Epithelial cell of esophagus (primary cell): Measurements from ENCODE around the gene PARM1.
"Not testable (repeated sequence)": the region's sequence is repeated elsewhere in the genome, so short reads cannot be mapped to it uniquely, and the experiment has no call there.

Experiments
- DNase-seq: peaks from one replicate; pipeline ENCODE4 v3.0.0; 2010; ENCODE audit warnings: low read depth
- H3K4me3 ChIP-seq: 2 replicates; pipeline ENCODE4 v1.5.1; 2011; ENCODE audit warnings: mild to moderate bottlenecking, low read length, control low read depth
- TF ChIP-seq, protein P1 (sequence below): IDR thresholded peaks from 2 replicates; pipeline ENCODE4 v1.5.1; 2011; ENCODE audit warnings: low read depth, mild to moderate bottlenecking, low read length, control low read depth, inconsistent platforms; ENCODE audit not compliant: insufficient read depth; ENCODE audit errors: missing control alignments

PARM1 gene

DNA sequence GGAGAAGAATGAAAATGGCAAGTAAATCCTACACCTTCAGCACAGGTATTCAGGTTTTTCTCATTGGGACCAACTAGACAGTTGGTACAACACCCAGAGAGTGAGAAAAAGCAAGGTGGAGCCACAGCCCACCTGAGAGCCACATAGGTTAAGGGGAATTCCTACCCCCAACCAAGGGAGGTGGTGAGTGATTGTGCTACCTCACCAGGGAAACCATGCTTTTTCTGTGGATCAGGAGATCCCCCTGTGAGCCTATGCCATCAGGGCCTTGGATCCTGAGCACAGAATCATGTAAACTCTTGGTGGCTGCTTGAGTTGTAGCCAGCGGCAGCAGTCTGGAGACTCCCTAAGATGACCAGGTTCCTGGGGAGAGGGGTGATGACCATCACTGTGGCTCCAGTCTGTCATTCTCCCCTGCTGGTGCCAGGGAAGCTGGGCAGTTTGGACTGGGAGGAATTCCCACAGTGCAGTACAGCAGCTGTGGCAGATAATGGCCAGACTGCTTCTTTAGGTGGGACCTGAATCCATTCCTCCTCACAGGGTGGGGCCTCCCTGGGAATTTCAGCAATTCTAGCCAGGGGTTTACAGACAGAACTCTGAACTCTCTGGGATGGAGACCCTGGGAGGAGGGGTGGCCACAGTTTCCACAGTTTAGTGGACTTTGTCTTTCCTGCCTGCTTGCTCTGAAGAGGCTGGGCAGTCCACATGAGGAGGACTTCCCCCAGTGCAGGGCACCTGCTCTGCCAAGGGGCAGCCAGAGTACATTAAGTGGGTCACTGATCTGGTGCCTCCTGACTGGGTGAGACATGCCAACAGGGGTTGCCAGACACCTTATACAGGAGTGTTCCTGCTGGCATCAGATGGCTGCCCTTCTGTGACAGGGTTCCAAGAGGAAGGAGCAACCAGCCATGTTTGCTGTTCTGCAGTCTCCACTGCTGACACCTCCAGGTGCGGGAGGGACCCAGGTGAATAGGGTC, 43.2 kb downstream of the PARM1 start:
- DNase-seq: no peak
- H3K4me3 ChIP-seq: no peak overlapping the region
- TF ChIP-seq, protein P1, sequence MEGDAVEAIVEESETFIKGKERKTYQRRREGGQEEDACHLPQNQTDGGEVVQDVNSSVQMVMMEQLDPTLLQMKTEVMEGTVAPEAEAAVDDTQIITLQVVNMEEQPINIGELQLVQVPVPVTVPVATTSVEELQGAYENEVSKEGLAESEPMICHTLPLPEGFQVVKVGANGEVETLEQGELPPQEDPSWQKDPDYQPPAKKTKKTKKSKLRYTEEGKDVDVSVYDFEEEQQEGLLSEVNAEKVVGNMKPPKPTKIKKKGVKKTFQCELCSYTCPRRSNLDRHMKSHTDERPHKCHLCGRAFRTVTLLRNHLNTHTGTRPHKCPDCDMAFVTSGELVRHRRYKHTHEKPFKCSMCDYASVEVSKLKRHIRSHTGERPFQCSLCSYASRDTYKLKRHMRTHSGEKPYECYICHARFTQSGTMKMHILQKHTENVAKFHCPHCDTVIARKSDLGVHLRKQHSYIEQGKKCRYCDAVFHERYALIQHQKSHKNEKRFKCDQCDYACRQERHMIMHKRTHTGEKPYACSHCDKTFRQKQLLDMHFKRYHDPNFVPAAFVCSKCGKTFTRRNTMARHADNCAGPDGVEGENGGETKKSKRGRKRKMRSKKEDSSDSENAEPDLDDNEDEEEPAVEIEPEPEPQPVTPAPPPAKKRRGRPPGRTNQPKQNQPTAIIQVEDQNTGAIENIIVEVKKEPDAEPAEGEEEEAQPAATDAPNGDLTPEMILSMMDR: no peak

GRCh38 chr4:74982546-74983252, 49.8 kb downstream of the PARM1 start:
- TF ChIP-seq, protein P1: no peak
- H3K4me3 ChIP-seq: no peak overlapping the region
- DNase-seq: no peak

DNA sequence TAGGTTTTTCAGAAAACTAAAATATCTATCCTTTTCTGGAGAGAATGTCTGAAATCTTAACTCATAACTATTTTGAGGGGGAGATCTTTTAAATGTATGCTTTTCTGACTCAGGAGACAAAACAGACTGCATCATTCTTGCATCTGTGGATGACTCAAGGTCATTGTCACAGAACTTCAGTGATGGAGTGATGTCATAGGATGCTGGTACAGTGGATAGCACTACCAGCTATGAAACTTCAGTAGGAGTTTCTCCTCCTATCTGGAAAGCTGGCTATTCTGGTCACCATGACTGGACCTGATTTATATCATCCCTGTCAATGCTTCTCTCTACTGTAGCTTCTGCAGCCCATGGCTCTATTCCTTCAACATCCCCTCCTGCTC, 50.3 kb downstream of the PARM1 start:
- DNase-seq: no peak
- no peak overlapping the region for H3K4me3 ChIP-seq
- TF ChIP-seq, protein P1: no peak

GRCh38 chr4:74990276-74990875, 57.5 kb downstream of the PARM1 start:
- TF ChIP-seq, protein P1: no peak
- no peak overlapping the region for H3K4me3 ChIP-seq
- DNase-seq: no peak

- H3K4me3 ChIP-seq, DNase-seq: not testable (repeated sequence)
Observed at GRCh38 chr4:74994436-74994835, 61.5 kb downstream of the PARM1 start.

- peak; percentile 56 for DNase-seq
- H3K4me3 ChIP-seq: no peak overlapping the region
- TF ChIP-seq, protein P1: no peak
Observed at GRCh38 chr4:74996996-74997395, 64.1 kb downstream of the PARM1 start.
